GM19455 (cell line): ENCODE data around the gene NLK.
"Not testable (repeated sequence)": the region's sequence is repeated elsewhere in the genome, so short reads cannot be mapped to it uniquely, and the experiment has no call there.

Experiments used
- ATAC-seq: cut with Tn5 transposase; IDR thresholded peaks from one replicate; pipeline ENCODE4 v1.9.1; 2021; ENCODE audit not compliant: unreplicated experiment

Gene NLK

DNA sequence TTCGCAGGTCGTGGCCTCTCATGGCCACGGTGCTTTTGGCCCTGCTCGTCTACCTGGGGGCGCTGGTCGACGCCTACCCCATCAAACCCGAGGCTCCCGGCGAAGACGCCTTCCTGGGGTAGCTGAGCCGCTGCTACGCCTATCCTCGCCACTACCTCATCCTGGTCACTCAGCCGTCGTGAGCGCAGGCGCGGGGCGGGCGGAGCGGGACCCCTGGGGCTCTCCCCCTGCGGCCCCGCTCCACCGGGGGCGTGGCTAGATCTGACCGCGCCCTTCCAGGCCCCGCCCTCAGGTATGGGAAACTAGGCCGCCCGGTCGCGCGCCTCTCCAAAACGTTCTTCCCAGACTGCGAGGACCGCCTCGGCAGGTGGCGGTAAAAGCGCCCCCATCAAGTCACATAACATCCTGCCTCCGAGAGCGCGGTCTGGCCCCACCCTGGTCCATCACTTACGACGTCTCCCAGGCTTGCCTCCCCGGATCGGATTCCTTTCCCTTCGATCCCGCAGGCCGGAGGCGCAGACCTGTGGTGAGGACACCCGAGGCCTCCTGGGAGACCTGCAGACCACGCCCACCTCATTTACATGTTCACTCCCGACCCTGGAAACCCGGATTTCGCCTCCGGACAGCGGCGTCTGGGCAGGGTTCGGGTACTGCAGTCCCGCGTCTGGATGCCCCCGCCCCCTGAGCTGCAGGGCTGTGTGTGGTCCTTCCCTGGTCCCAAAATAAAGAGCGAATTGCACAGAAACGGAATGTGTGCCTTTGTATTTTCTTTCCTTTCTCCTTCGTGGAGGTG lies 185.0 kb downstream of the NLK start:
- ATAC-seq: no peak

DNA sequence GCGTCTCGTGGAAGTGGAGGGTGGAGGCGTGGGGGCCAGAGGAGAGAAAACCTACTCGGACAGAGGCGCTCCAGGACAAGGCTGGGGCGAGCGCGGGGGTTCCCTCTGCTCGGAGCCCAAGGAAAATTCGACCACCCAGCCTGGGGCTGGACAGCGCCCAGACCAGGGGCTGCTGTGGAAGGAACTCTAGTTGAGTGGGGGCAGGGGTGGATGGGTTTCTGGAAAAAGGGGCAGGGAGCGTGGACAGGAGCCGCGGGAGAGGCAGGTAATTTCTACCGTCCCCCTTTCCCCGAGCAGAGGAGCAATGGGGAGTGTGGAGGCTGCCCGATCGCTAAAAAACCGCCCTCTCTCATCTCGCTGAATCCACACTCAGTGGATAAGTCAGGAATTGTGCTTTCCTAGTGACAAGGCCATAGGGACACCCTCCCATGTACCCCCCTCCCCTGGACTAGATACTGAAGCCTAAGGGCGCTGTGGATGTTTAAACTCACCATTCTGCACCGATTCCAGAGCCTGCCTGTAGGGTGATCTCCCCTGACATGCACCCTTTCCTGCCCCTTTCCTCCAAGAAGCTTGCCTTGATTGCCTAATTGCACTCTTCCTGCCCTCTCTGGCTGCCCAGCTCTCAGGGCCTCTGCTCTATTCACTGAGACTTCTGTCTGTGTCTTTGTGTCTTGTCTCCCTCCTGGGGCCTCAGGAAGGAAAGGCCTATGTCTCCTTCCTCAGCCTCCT lies 185.8 kb downstream of the NLK start:
- ATAC-seq: no peak

DNA sequence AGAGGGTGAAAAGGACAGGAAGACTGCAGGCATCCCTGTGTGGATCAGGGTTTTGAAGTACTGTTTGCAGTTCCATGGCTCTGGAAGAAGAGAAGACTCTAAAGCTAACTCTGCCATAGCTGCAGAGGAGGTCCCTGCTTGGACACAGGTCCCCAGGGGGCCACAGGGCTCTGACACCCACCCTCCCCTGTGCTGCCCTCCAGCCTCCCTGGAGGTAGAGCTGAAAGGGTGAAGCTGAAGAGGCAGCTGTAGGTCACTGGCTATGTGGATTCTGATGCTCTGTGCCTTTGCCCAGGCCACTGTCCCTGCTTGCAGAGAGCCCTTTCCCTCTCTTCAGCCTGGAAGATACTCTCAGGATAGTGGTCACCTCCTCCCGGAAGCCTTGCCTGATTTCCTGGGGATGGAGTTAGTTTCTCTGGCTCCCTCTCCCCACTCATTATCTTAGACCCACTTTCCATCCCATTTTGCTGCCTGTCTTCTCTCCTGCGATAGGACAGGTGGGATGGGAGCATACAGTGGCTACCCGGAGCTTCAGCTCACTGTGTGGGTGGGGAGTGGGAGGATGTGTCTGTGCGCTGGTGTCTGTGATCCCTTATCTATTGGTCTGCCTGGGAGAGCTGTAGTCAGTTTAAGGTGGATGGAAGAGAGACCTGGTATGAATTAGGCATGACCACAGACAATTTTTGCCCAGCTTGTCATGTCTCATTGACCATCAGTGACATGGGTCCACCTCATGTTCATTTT lies 186.7 kb downstream of the NLK start:
- ATAC-seq: no peak

DNA sequence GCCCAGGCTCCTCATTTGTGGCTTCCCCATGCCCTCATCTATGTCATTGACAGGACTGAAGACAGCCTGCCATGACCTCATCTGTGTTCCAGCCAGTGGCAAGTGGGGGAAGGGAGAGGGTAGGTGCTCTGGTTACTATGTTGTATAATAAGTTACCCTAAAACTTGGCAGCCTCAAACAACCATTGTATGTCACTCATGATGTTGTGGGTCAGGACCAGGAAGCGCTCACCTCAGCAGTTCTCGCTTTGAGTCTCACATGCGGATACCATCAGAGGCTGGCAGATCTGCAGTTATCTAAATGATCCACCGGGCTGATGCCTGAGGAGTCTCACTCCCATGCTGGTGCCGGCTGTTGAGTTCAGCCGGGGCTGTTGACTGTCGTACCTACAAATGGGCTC lies 187.5 kb downstream of the NLK start:
- no peak for ATAC-seq

DNA sequence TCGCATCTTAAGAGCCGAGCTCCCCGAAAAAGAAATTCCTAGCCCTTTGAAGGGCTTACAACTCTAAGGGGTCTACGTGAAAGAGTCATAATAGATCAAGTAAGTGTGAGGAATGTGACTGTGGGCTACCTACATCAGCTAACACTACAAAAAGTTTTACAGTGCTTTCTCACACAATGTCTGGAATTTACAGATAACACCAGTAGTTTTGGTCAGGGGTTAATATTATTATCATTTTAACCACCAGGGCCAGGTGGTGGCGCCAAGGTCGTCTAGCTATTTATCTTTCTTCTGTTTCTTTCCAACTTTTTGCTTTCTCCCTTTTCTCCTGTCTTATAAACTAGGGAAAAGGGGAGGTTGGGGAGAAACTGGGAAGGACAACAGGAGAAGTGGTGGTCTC lies 188.1 kb downstream of the NLK start:
- ATAC-seq: not testable (repeated sequence)

DNA sequence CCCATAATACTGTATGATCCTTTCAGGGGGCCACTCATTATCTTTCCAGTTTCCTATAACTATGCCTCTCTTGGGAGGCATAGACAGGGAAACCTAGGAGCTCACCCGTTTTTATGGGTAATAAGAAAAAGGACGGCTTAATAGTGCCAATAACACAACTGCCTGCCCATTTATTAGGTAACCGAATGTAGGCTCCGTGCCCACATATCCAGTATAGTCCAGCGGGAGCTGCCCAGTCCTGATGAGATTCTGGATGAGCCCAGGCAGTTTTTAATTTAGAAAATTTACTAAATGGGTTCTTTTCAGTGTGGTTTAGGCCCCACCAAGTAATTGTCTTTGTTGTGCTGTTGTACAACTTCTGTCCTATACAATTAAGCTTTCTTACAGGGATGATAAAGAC lies 189.1 kb downstream of the NLK start:
- not testable (repeated sequence) for ATAC-seq

DNA sequence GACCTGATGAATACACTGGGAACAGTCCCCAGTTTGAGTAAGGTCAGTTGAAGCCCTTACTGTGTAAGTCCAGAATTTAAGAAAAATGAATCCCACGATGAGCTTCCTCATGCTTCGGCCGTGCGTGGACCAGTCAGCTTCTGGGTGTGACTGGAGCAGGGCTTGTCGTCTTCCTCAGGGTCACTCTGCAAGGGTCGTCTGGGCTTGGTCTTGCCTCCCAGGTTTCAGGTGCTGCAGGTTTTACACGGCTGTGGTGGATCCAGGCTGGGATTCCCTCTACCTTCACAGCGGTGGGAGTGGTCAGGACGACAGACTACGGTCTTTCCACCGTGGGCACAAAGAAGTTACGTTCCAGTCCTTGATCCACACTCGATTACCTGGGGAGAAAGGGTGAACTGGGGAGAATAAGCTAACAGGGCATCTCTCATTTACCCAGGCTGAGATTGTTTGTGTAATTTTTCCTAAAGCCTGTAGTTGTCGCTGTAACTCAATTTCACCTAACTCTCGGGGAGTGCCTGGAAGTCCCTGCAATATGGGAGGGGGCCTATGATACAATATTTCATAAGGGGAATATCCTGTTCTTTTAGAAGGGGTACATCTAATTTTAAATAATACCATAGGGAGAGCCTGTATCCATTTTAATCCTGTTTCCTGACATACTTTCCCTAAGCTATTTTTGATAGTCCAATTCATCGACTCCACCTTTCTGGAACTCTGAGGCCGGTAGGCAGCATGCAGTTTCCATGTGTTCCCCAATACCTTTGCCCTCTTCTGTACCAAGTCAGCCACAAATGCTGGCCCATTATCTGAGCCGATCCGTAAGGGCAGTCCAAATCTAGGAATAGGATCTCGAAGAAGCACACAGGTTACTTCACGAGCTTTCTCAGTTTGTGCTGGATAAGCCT lies 190.7 kb downstream of the NLK start:
- not testable (repeated sequence) for ATAC-seq

DNA sequence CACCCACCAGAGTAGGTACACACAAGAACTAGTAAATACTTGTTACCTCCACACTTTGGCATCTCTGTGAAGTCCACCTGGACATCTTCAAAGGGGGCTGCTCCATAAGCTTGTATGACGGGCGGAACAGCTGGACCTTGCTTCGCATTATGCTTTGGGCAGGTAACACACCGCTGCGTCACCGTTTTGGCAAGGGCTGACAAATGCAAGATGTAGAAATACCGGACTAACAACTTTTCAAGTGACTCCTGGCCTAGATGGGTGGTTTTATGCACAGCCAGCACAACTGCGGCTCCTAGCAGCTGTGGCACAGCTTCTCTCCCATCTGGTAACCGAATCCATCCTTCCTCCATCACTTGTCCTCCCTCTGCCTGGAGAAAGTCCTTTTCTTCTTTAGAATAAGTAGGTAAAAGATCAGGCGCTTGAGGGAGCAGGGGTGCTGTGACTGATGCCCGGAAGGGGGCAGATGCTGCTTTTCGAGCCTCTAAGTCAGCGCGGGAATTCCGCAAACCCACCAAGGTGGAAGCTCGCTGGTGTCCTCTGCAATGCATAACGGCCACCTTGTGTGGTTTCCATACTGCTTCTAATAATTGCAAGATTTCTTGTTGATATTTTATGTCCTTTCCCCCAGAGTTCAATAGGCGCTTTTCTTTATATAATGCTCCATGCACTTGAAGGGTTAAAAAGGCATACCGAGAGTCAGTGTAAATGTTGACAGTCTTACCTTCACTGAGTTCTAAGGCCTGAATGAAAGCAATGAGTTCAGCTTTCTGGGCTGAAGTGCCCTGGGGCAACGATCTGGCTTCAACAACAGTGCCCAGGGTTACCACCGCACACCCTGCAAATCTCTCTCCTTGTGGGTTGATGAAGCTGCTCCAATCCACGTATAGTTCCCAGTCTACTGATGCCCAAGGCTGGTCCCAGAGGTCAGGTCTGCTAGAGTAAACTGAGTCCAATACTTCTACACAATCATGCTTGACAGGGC lies 191.7 kb downstream of the NLK start:
- not testable (repeated sequence) for ATAC-seq

DNA sequence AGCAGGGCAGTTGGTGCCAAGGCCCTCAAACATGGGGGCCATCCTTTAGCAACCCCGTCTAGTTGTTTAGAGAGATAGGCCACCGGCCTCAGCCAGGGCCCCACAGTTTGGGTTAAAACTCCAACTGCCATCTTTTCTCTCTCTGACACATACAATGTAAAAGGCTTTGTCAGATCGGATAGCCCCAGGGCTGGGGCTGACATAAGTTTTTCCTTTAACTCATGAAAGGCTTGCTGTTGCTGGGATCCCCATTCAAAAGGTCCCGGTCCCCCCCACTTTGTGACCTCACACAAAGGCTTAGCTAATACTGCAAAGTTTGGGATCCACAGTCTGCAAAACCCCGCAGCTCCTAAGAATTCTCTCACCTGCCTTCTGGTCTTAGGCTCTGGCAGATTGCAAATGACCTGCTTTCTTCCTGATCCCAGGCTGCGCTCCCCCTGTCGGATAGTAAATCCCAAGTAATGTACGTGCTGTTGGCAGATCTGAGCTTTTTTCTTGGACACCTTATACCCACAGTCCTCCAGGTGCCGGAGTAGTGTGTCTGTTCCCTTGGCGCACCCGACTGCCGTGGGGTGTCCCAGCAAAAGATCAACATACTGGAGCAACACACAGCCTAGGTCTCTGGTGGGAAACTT lies 192.7 kb downstream of the NLK start:
- not testable (repeated sequence) for ATAC-seq

DNA sequence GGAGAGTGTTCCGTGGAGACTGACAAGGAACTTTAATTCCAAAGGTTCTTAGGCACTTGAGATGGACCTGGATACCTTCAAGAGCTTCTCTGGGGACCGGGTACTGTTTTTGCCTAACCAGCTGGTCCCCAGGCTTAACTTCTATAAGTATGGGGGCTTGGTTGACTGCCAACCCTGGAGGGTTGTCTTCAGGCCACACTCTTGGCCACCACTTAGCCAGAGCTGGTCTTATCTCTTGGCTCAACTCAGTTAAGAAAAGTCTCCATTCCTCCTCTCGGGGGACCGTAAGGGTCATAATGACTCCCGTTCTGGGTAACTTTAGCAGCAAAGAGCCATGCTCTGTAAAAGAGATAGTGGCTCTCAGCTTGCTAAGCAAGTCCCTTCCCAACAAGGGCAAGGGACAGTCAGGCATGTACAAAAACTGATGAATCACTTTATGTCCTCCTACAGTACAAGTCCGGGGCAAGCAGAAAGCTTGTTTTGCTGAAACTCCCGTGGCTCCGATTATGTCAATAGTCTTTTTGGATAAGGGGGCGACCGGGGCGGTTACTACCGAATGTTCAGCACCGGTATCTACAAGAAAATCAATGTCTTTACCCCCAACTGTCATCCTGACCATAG lies 193.7 kb downstream of the NLK start:
- ATAC-seq: not testable (repeated sequence)

DNA sequence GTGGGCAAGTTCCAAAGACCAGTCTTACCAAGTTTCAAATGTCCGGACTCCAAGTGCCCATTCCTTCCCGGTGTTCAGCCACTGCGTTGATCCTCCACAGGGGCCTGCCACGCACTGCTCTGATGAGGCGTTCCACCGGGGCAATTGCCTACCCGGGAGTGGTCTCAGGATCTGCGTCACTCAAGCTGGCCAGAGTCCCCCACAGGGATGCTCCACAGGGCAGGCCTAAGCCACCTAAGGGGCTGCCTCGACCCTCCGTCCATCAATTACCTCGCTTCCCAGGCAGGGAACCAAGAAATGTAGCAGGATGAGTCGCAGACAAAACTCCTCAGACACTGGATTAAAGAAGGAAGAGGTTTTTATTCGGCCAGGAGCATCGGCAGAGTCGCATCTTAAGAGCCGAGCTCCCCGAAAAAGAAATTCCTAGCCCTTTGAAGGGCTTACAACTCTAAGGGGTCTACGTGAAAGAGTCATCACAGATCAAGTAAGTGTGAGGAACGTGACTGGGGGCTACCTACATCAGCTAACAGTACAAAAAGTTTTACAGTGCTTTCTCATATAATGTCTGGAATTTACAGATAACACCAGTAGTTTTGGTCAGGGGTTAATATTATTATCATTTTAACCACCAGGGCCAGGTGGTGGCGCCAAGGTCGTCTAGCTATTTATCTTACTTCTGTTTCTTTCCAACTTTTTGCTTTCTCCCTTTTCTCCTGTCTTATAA lies 196.2 kb downstream of the NLK start:
- ATAC-seq: not testable (repeated sequence)

DNA sequence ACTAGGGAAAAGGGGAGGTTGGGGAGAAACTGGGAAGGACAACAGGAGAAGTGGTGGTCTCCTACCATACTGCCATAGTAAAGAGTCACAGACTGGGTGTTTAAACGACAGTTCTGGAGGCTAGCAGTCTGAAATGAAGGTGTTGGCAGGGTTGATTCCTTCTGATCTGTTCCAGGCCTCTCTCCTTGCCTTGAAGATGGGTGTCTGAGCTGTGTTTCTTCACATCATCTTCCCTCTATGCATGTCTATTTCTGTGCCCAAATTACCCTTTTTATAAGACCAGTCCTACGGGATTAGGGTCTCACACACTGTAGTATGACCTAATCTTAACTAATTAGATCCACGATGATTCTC lies 196.8 kb downstream of the NLK start:
- ATAC-seq: no peak

DNA sequence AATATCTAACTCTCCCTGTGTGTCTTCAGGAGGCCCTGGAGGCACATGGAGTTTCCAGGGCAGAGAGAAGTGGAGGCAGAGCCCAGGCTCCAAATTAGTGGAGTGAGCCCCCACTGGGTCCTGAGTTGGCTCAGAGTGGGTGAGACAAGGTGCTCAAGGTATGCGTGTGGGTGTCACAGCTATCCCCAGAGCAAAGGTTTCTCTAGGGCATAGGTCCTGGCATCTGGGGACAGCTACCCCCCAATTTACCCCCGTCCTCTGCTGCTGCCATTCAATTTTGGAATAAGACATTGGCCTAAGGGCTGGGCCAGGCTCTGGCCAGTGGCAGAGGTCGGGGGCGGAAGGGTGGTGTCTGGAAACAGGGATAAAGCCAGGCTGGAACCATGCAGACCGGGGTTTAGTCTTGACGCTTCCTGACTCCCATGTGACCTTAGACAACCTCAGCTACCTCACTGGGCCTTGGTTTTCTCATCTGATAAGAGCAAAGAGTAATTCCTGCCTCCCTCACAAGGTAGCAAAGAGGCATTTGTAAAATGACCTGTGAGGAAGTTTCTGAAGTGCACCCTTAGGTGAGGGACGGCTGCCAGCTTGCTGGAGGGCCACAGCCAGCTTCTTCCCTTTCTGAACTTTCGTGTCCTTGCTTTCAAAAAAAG lies 198.3 kb downstream of the NLK start:
- ATAC-seq: no peak

DNA sequence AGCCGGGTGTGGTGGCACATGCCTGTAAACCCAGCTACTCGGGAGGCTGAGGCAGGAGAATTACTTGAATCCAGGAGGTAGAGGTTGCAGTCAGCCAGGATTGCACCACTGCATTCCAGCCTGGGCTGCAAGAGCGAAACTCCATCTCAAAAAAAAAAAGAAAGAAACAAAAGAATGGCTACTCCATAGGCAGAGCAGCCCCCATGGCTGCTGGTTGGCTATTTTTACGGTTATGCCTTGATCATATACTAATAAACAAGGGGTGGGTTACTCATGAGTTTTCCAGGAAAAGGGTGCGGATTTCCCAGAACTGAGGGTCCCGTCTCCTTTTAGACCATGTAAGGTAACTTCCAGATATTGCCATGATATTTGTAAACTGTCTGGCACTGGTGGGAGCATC lies 200.3 kb downstream of the NLK start:
- no peak for ATAC-seq

DNA sequence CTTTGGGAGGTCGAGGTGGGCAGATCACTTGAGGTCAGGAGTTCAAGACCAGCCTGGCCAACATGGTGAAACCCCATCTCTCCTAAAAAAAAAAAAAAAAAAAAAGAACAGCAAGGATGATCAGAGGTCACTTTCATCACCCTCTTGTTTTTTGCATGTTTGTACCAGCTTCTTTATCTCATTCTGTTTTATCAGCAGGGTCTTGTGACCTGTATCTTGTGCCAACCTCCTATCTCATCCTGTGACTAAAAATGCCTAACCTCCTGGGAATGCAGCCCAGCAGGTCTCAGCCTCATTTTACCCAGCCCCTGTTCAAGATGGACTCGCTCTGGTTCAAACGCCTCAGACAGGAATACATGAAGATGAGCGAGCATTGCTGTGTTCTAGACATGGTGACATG lies 200.8 kb downstream of the NLK start:
- ATAC-seq: not testable (repeated sequence)

DNA sequence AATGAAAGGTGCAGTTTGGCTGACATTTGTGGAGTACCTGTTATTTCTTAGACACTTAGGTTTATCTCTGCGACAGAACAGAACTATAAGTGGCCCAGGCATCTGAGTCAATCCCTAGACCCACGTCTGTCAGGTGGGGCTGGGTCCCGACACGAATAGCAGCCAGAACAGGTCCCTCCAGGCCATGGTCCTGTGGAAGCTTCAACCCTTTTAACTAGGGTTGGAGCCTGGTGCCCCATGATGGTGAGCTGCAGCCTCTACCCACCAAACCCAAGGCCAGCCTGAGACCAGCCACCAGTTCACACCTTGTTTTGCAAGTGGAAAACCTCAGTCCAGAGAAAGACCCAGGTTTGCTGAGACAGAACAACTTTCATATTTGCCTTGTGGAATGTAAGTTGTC lies 202.0 kb downstream of the NLK start:
- no peak for ATAC-seq
